NCI-H146 (cell line): ENCODE measurements around the gene ASB4.
"Not testable (repeated sequence)": the region's sequence is repeated elsewhere in the genome, so short reads cannot be mapped to it uniquely, and the experiment has no call there.

ENCODE experiments used
- DNase-seq: peaks from one replicate; lab custom pipeline; 2025; lab: John Stamatoyannopoulos, UW

Gene ASB4

GRCh38 chr7:95485391-95486123 is at the start of gene ASB4:
TSS of gene ASB4 (plus strand) at chr7:95485943. CDS start at chr7:95485972, 29 bp downstream.
- no peak for DNase-seq

GRCh38 chr7:95436407-95436806 is 49.3 kb upstream of the ASB4 start:
- DNase-seq, result no peak

GRCh38 chr7:95440394-95441038 is 45.2 kb upstream of the ASB4 start:
- no peak for DNase-seq

- no peak for DNase-seq
Measured at GRCh38 chr7:95441042-95441823, 44.5 kb upstream of the ASB4 start.

GRCh38 chr7:95444796-95445195 is 40.9 kb upstream of the ASB4 start:
- DNase-seq, result no peak

- no peak for DNase-seq
Measured at GRCh38 chr7:95446618-95447017, 39.1 kb upstream of the ASB4 start.

- DNase-seq, result no peak
Measured at GRCh38 chr7:95454438-95455045, 31.2 kb upstream of the ASB4 start.

GRCh38 chr7:95457947-95458346 is 27.8 kb upstream of the ASB4 start:
- DNase-seq, result no peak

- not testable (repeated sequence) for DNase-seq
Measured at GRCh38 chr7:95460653-95461052, 25.1 kb upstream of the ASB4 start.

- DNase-seq, result no peak
Measured at GRCh38 chr7:95467912-95468607, 17.7 kb upstream of the ASB4 start.

- peak; percentile 23 for DNase-seq
Measured at GRCh38 chr7:95469187-95469586, 16.6 kb upstream of the ASB4 start.

- DNase-seq, result peak; percentile 97
Measured at GRCh38 chr7:95469848-95470247, 15.9 kb upstream of the ASB4 start.

GRCh38 chr7:95470452-95470851 is 15.3 kb upstream of the ASB4 start:
- DNase-seq, result peak; percentile 94

GRCh38 chr7:95471071-95471470 is 14.7 kb upstream of the ASB4 start:
- peak; percentile 62 for DNase-seq

- peak; percentile 42 for DNase-seq
Measured at GRCh38 chr7:95472581-95473161, 13.1 kb upstream of the ASB4 start.

- peak; percentile 95 for DNase-seq
Measured at GRCh38 chr7:95473276-95473985, 12.3 kb upstream of the ASB4 start.

GRCh38 chr7:95476072-95476847 is 9.5 kb upstream of the ASB4 start:
- DNase-seq, result peak; percentile 51

- DNase-seq, result peak; percentile 80
Measured at GRCh38 chr7:95476904-95477594, 8.7 kb upstream of the ASB4 start.
